Neural progenitor cell (in vitro differentiated cells): ENCODE data around the gene ILKAP. TPM values are rescaled to one million over a fixed set of nuclear protein-coding genes. Genes with fewer than 3 reads are reported as not detected.
A peak's percentile ranks its signal among the peaks of the same experiment; 100 is the strongest.

Experiments used
- DNase-seq: peaks from one replicate; pipeline ENCODE4 v3.0.0-alpha.2; 2016; ENCODE audit warnings: low spot score
- H2AFZ ChIP-seq: fragments of 200-600 bp; sonication (generic); replicated peaks from 2 replicates; pipeline ENCODE4 v1.6.1; 2016; ENCODE audit warnings: antibody characterized with exemption
- H3F3A ChIP-seq: fragments of 200-600 bp; sonication (generic); 2 replicates; pipeline ENCODE4 v1.6.1; 2016; ENCODE audit warnings: antibody characterized with exemption, low read depth
- H3K27ac ChIP-seq: fragments of 200-600 bp; sonication (generic); 2 replicates; pipeline ENCODE4 v1.5.1; 2016; ENCODE audit warnings: mild to moderate bottlenecking
- H3K27me3 ChIP-seq: fragments of 200-600 bp; sonication (generic); 2 replicates; pipeline ENCODE4 v1.6.1; 2016; ENCODE audit warnings: mild to moderate bottlenecking, moderate library complexity
- H3K36me3 ChIP-seq: fragments of 200-600 bp; sonication (generic); 2 replicates; pipeline ENCODE4 v1.5.1; 2016
- H3K4me1 ChIP-seq: fragments of 200-600 bp; sonication (generic); 2 replicates; pipeline ENCODE4 v1.6.1; 2016; ENCODE audit warnings: mixed run types
- H3K4me2 ChIP-seq: fragments of 200-600 bp; sonication (generic); 2 replicates; pipeline ENCODE4 v1.6.1; 2016
- H3K4me3 ChIP-seq: fragments of 200-600 bp; sonication (generic); 2 replicates; pipeline ENCODE4 v1.5.1; 2016
- H3K79me2 ChIP-seq: fragments of 200-600 bp; sonication (generic); 2 replicates; pipeline ENCODE4 v1.6.1; 2016; ENCODE audit warnings: low read depth
- H3K9ac ChIP-seq: fragments of 200-600 bp; sonication (generic); 2 replicates; pipeline ENCODE4 v1.6.1; 2016
- H3K9me3 ChIP-seq: fragments of 200-600 bp; sonication (generic); 2 replicates; pipeline ENCODE4 v1.5.1; 2016; ENCODE audit warnings: low read depth
- H4K20me1 ChIP-seq: fragments of 200-600 bp; sonication (generic); 2 replicates; pipeline ENCODE4 v1.6.1; 2016; ENCODE audit warnings: low read depth
- H3K27ac Mint-ChIP-seq: 3 replicates; pipeline ENCODE4 v1.8.0; 2021; ENCODE audit warnings: mixed read lengths
- H3K27me3 Mint-ChIP-seq: 2 replicates; pipeline ENCODE4 v1.8.0; 2022; ENCODE audit warnings: low read depth, mild to moderate bottlenecking, inconsistent platforms, moderate library complexity, mixed read lengths; ENCODE audit not compliant: insufficient read depth
- H3K36me3 Mint-ChIP-seq: 3 replicates; pipeline ENCODE4 v1.8.0; 2021; ENCODE audit warnings: mixed read lengths
- H3K4me1 Mint-ChIP-seq: 3 replicates; pipeline ENCODE4 v1.8.0; 2021; ENCODE audit warnings: mixed read lengths
- H3K4me3 Mint-ChIP-seq: 3 replicates; pipeline ENCODE4 v1.8.0; 2021; ENCODE audit warnings: mild to moderate bottlenecking, moderate library complexity, mixed read lengths
- H3K9me3 Mint-ChIP-seq: 3 replicates; pipeline ENCODE4 v1.8.0; 2020; ENCODE audit warnings: mixed read lengths
- EZH2 ChIP-seq: fragments of 200-600 bp; sonication (generic); IDR thresholded peaks from 2 replicates; pipeline ENCODE4 v1.6.1; 2017; ENCODE audit warnings: antibody characterized with exemption, mild to moderate bottlenecking, moderate library complexity
- EZH2phosphoT487 ChIP-seq: fragments of 200-600 bp; sonication (generic); IDR thresholded peaks from 2 replicates; pipeline ENCODE4 v1.6.1; 2017; ENCODE audit warnings: antibody characterized with exemption
- total RNA-seq: library from RNA; depleted of rRNA; stranded (reverse); fragments of >200 nt; gene quantifications from 2 replicates; pipeline ENCODE4 v1.2.3, GENCODE V29; 2015; ENCODE audit warnings: low replicate concordance
- TF ChIP-seq, protein P1 (sequence below): fragments of 200-600 bp; sonication (generic); IDR thresholded peaks from 2 replicates; pipeline ENCODE4 v1.5.1; 2017; ENCODE audit warnings: antibody characterized with exemption, mild to moderate bottlenecking

The ILKAP gene
- total RNA-seq, 1 donor from 2014 or later: 19.0 TPM

DNA sequence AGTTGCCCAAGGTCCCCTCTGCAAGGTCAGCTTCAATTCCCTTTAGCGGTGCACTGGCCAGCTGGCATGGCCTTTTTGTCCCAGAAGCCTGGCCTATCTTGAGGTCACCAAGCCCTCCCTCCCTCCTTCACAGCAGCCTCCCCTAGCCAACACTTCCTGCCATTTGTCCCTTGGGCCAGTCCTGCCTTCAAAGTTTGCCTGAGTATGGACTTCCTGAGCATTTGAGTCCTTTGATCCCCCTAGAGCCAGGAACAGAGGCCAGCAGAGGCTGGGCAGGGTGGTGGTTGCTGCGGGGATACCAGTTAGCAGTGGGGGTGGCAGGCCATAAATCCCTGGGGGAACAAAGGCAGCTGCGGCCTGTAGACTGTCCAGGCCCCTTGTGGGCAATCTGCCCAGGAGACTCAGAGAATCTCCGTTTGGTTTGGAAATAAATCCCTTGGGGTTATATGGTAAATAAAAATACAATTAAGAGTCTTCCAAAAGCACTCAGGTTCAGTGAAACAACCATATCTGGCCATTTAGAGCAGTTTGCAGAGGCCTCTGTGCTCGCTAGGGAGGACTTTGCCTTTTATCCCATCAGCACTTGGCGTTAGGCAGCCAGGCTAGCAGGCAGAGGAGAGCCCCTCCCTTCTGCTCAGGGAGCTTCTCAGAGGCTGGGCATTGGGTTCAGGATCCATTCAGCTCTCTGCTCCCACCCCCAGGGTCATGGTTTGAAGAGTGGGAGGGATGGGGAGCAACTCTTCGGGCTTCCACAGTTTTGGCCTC, 39.4 kb upstream of the ILKAP start:
- H3K4me2 ChIP-seq: no peak overlapping the region
- no peak for DNase-seq
- H3K4me3 ChIP-seq: no peak overlapping the region
- no peaks in the 10 kb centered on the region for H3K79me2 ChIP-seq
- Mint-ChIP-seq H3K27me3 (peaks cover 9% of the 10 kb centered on the region), H3K4me1 (peaks cover 22% of the 10 kb centered on the region), H3K9me3 (peaks cover 2% of the 10 kb centered on the region), H3K36me3 (peaks cover 11% of the 10 kb centered on the region), H3K27ac (no peak overlapping the region), H3K4me3 (no peak overlapping the region)
- H3K4me1 ChIP-seq: peaks cover 6% of the 10 kb centered on the region
- H3K36me3 ChIP-seq: no peaks in the 10 kb centered on the region
- H3K27me3 ChIP-seq: peaks cover 43% of the 10 kb centered on the region
- H3K27ac ChIP-seq: no peak overlapping the region
- TF ChIP-seq EZH2phosphoT487 (no peak), EZH2 (no peak)
- TF ChIP-seq, protein P1, sequence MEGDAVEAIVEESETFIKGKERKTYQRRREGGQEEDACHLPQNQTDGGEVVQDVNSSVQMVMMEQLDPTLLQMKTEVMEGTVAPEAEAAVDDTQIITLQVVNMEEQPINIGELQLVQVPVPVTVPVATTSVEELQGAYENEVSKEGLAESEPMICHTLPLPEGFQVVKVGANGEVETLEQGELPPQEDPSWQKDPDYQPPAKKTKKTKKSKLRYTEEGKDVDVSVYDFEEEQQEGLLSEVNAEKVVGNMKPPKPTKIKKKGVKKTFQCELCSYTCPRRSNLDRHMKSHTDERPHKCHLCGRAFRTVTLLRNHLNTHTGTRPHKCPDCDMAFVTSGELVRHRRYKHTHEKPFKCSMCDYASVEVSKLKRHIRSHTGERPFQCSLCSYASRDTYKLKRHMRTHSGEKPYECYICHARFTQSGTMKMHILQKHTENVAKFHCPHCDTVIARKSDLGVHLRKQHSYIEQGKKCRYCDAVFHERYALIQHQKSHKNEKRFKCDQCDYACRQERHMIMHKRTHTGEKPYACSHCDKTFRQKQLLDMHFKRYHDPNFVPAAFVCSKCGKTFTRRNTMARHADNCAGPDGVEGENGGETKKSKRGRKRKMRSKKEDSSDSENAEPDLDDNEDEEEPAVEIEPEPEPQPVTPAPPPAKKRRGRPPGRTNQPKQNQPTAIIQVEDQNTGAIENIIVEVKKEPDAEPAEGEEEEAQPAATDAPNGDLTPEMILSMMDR: no peak
- H4K20me1 ChIP-seq: no peaks in the 10 kb centered on the region
- H3K9ac ChIP-seq: no peak overlapping the region
- peaks cover 39% of the 10 kb centered on the region for H3F3A ChIP-seq
- H3K9me3 ChIP-seq: no peaks in the 10 kb centered on the region
- H2AFZ ChIP-seq: no peak overlapping the region

DNA sequence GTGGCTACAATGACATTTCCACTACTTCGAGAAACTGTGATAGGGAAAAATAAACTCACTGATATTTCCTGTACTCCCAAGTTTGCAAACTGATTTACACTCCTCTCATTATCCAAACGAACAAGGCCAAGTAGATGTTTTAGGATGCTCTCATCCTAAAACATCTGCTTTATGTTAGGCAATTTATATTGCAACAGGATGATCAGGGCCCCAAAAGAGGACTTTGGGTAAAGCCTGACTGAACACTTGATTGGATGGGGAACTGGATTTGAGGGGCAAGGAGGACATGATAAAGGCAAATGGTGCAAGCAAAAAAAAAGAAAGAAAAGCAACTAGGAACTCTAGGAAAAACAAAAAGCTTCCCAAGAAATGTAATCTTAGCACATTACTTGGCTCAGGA, 38.5 kb upstream of the ILKAP start:
- Histone ChIP-seq H3K4me1 (peaks cover 6% of the 10 kb centered on the region), H3K9ac (no peak overlapping the region), H4K20me1 (no peaks in the 10 kb centered on the region), H3K9me3 (no peaks in the 10 kb centered on the region), H3K27me3 (peaks cover 53% of the 10 kb centered on the region), H3F3A (peaks cover 39% of the 10 kb centered on the region), H3K27ac (no peak overlapping the region), H3K79me2 (no peaks in the 10 kb centered on the region), H3K4me3 (no peak overlapping the region), H2AFZ (no peak overlapping the region), H3K4me2 (no peak overlapping the region), H3K36me3 (no peaks in the 10 kb centered on the region)
- no peak for DNase-seq
- Mint-ChIP-seq H3K27ac (peak overlapping the region; percentile 1), H3K4me1 (peaks cover 22% of the 10 kb centered on the region), H3K4me3 (peak overlapping the region; percentile 72), H3K9me3 (peaks cover 2% of the 10 kb centered on the region), H3K36me3 (peaks cover 9% of the 10 kb centered on the region), H3K27me3 (peaks cover 9% of the 10 kb centered on the region)
- TF ChIP-seq EZH2phosphoT487 (no peak), EZH2 (no peak)
- TF ChIP-seq, protein P1: no peak

DNA sequence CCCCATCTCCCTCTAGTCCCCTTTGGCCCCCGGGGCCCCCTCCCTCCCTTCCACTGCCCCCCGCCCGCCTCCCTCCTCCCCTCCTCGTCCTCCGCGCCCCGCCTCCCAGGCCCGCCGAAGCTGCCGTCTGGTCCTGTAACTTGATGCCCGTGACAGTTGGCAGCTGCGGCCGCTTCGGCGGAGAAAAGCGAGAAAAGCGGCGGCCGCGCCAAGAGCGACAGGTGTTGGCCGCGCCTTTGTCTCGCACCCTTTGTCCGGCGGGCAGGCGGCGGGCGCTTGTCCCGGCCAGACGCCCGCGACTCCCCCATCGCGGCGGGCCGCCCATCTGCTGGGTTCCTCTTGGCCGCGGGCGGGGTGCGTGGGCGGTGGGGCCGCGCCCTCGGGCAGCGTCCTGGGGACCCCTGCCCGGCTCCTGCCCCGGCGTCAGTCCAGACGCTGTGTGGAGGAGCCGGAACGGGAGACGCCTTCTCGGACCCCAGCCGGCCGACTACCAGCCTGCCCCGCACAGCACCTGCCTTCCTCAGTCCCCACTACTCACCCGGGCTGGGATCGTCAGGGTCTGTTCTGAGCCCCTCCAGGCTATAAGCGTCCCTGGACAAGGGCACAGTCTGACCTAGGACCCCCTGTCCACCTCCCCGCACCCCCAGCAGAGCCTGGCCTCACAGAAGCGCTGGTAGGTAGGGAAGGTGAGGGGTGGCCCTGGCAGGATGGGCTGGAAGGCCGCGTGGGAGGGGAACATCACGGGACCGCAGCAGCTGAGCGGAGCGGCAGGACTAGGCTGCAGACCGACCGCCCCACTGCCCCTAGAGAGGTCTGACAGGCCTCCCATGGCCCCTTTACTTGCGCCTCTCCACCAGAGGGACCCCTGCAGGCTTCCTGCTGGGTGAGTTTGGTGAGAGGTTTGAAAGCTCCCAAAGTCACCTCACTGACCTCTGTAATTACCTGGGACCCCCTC, 37.5 kb upstream of the ILKAP start:
- peak; percentile 96 for DNase-seq
- Histone ChIP-seq H3K9me3 (no peaks in the 10 kb centered on the region), H3K36me3 (no peaks in the 10 kb centered on the region), H3K79me2 (no peaks in the 10 kb centered on the region), H3F3A (peaks cover 39% of the 10 kb centered on the region), H3K9ac (no peak overlapping the region), H2AFZ (peak overlapping the region; percentile 68), H4K20me1 (no peaks in the 10 kb centered on the region), H3K4me3 (peak overlapping the region; percentile 75), H3K4me2 (peak overlapping the region; percentile 85), H3K27me3 (peaks cover 62% of the 10 kb centered on the region), H3K27ac (no peak overlapping the region), H3K4me1 (peaks cover 6% of the 10 kb centered on the region)
- peak; percentile 72 for TF ChIP-seq EZH2
- TF ChIP-seq, protein P1: peak; percentile 12
- TF ChIP-seq EZH2phosphoT487: peak; percentile 50
- peak overlapping the region; percentile 72 for H3K4me3 Mint-ChIP-seq
- H3K27me3 Mint-ChIP-seq: peaks cover 11% of the 10 kb centered on the region
- H3K9me3 Mint-ChIP-seq: peaks cover 2% of the 10 kb centered on the region
- H3K36me3 Mint-ChIP-seq: peaks cover 8% of the 10 kb centered on the region
- H3K27ac Mint-ChIP-seq: no peak overlapping the region
- H3K4me1 Mint-ChIP-seq: peaks cover 22% of the 10 kb centered on the region
